ENCODE measurements around the gene PLXNA4.

Gene PLXNA4

DNA sequence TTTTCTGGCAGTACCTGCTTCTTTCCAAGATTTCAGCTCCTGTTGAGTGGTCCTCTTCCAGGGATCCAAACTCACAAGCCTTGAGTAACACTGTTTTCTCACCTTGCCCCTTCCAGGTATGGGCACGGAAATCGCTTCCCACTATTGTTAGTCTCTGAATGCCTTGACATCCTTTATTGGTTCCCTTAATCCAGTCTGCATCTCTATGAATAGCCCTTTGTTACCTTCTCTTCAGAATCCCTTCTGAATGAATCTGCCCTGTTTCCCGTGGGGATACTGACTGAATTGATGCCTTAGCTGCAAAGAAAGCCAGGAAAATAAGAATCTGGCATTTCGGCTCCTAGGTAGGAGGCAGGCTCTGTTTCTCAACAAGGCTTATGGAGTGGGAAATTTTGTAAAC is 467.7 kb downstream of the PLXNA4 start:
- TF ChIP-seq ZNF610 (tag by site-specific recombination; IDR thresholded peaks at IDR 0.05; ENCODE audit: borderline replicate concordance) (no peak), ZNF221 (tag by site-specific recombination; IDR thresholded peaks at IDR 0.05; ENCODE audit: borderline replicate concordance) (no peak), GLIS1 (tag by site-specific recombination; IDR thresholded peaks at IDR 0.05) (no peak), ZNF561 (tag by site-specific recombination; IDR thresholded peaks at IDR 0.05; ENCODE audit: borderline replicate concordance) (no peak), ZIC2 (tag by site-specific recombination; IDR thresholded peaks at IDR 0.05) (no peak)
- TF ChIP-seq, protein P1, sequence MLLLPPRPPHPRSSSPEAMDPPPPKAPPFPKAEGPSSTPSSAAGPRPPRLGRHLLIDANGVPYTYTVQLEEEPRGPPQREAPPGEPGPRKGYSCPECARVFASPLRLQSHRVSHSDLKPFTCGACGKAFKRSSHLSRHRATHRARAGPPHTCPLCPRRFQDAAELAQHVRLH (tag by site-specific recombination; IDR thresholded peaks at IDR 0.05): no peak
- TF ChIP-seq, protein P2, sequence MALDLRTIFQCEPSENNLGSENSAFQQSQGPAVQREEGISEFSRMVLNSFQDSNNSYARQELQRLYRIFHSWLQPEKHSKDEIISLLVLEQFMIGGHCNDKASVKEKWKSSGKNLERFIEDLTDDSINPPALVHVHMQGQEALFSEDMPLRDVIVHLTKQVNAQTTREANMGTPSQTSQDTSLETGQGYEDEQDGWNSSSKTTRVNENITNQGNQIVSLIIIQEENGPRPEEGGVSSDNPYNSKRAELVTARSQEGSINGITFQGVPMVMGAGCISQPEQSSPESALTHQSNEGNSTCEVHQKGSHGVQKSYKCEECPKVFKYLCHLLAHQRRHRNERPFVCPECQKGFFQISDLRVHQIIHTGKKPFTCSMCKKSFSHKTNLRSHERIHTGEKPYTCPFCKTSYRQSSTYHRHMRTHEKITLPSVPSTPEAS (tag by site-specific recombination; IDR thresholded peaks at IDR 0.05): no peak
- TF ChIP-seq, protein P3, sequence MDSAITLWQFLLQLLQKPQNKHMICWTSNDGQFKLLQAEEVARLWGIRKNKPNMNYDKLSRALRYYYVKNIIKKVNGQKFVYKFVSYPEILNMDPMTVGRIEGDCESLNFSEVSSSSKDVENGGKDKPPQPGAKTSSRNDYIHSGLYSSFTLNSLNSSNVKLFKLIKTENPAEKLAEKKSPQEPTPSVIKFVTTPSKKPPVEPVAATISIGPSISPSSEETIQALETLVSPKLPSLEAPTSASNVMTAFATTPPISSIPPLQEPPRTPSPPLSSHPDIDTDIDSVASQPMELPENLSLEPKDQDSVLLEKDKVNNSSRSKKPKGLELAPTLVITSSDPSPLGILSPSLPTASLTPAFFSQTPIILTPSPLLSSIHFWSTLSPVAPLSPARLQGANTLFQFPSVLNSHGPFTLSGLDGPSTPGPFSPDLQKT (IDR thresholded peaks at IDR 0.05; ENCODE audit: borderline replicate concordance, low read depth, low read length): no peak
- ChIA-PET POLR2A (no interaction called here), CTCF (interaction anchor here (0.6 kb wide), 1 partner anchor 348 kb away, joined by 3 read pairs; no protein-coding TSS in a partner anchor)

DNA sequence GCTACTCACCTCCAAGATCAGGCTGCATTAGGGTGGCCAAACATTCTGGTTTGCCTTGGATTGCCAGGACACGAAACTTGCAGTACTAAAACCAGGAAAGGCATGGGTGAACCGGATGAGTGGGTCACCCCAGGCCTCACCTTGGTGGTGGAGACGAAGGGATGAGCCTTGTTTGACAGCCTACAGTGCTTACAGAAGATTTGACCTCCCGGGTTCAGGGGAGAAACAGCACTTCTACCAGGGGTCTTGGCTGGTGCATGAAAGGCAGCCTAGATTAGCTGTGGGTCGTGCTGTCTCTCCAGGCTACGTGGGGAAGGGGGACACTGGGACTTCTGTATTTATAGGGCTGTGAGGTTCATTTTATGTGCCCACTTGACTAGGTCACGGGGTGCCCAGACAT is 469.8 kb downstream of the PLXNA4 start:
- Histone ChIP-seq H3K27ac (ENCODE audit: extremely low read depth, low read depth, low read length) (no peak overlapping the region), H3K4me1 (ENCODE audit: control insufficient read depth, insufficient read depth, low read length) (no peaks in the 10 kb centered on the region), H3K9me3 (ENCODE audit: control insufficient read depth, insufficient read depth, low read depth, low read length) (no peaks in the 10 kb centered on the region), H3K36me3 (ENCODE audit: control insufficient read depth in 2 of 2, insufficient read depth in 1 of 2, low read length in 2 of 2) (no peaks in the 10 kb centered on the region), H3K4me3 (ENCODE audit: low read depth, low read length) (no peak overlapping the region)
- POLR2A ChIA-PET: no interaction called here
- CTCF ChIA-PET: interaction anchor here (0.7 kb wide), 1 partner anchor 451 kb away, joined by 3 read pairs; no protein-coding TSS in a partner anchor
- TF ChIP-seq ZNF433 (tag by site-specific recombination; IDR thresholded peaks at IDR 0.05; ENCODE audit: low read depth): no peak
- TF ChIP-seq IKZF3 (tag by site-specific recombination; IDR thresholded peaks at IDR 0.05): no peak
- no peak for TF ChIP-seq ZNF624 (tag by site-specific recombination; IDR thresholded peaks at IDR 0.05)
- TF ChIP-seq ZNF660 (tag by site-specific recombination; IDR thresholded peaks at IDR 0.05): no peak
- TF ChIP-seq ZNF214 (tag by site-specific recombination; IDR thresholded peaks at IDR 0.05; ENCODE audit: borderline replicate concordance): no peak
- no peak for TF ChIP-seq GLIS2 (tag by site-specific recombination; IDR thresholded peaks at IDR 0.05)
- TF ChIP-seq ZFP69B (tag by site-specific recombination; IDR thresholded peaks at IDR 0.05): no peak
- TF ChIP-seq ZNF248 (tag by site-specific recombination; IDR thresholded peaks at IDR 0.05): no peak
- TF ChIP-seq ZBTB21 (tag by site-specific recombination; IDR thresholded peaks at IDR 0.05): no peak
- TF ChIP-seq MZF1 (tag by site-specific recombination; IDR thresholded peaks at IDR 0.05; ENCODE audit: borderline replicate concordance): no peak
- no peak for TF ChIP-seq ZNF155 (tag by site-specific recombination; IDR thresholded peaks at IDR 0.05)
- no peak for TF ChIP-seq ZNF837 (tag by site-specific recombination; IDR thresholded peaks at IDR 0.05)
- TF ChIP-seq ZNF112 (tag by site-specific recombination; IDR thresholded peaks at IDR 0.05): no peak

More for the DNA sequence above, 467.7 kb downstream of the PLXNA4 start:
- Histone ChIP-seq H3K9me3 (ENCODE audit: control insufficient read depth, insufficient read depth, low read depth, low read length) (no peaks in the 10 kb centered on the region), H3K36me3 (ENCODE audit: control insufficient read depth in 2 of 2, insufficient read depth in 1 of 2, low read length in 2 of 2) (no peaks in the 10 kb centered on the region), H3K4me3 (ENCODE audit: low read depth, low read length) (no peak overlapping the region), H3K4me1 (ENCODE audit: control insufficient read depth, insufficient read depth, low read length) (no peaks in the 10 kb centered on the region), H3K27ac (ENCODE audit: extremely low read depth, low read depth, low read length) (no peak overlapping the region)

DNA sequence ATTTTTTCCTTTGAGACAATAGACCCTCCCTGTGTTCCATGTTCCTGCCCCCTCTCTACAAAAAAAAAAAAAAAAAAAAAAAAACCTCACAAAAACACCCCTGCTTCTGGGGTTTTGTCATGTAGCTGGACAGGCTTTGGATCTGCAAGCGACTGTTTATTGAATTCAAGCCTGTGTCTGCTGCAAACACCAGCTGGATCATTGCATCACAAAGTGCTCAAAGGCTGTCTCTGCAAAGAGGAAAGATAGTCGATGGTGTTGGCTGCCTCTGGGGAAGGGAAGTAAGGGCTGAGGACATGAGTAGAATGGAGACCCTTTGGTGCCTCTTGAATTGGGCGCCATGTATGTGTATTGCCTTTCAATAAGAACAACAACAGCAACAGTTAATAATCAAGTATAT is 471.2 kb downstream of the PLXNA4 start:
- Histone ChIP-seq H3K4me1 (ENCODE audit: control insufficient read depth, insufficient read depth, low read length) (no peaks in the 10 kb centered on the region), H3K9me3 (ENCODE audit: control insufficient read depth, insufficient read depth, low read depth, low read length) (no peaks in the 10 kb centered on the region), H3K27ac (ENCODE audit: extremely low read depth, low read depth, low read length) (no peak overlapping the region), H3K36me3 (ENCODE audit: control insufficient read depth in 2 of 2, insufficient read depth in 1 of 2, low read length in 2 of 2) (no peaks in the 10 kb centered on the region), H3K4me3 (ENCODE audit: low read depth, low read length) (no peak overlapping the region)
- POLR2A ChIA-PET: no interaction called here
- CTCF ChIA-PET: interaction anchor here (0.6 to 0.9 kb wide), 2 partner anchors 29 to 245 kb away, joined by 3 to 5 read pairs; no protein-coding TSS in a partner anchor
- TF ChIP-seq ZEB2 (tag by site-specific recombination; IDR thresholded peaks at IDR 0.05) (no peak), ZNF529 (tag by site-specific recombination; IDR thresholded peaks at IDR 0.05; ENCODE audit: insufficient replicate concordance) (no peak), ZNF560 (tag by site-specific recombination; IDR thresholded peaks at IDR 0.05; ENCODE audit: borderline replicate concordance) (no peak), ZNF658 (tag by site-specific recombination; IDR thresholded peaks at IDR 0.05) (no peak), ZNF2 (tag by site-specific recombination; IDR thresholded peaks at IDR 0.05) (no peak), ZNF24 (tag by site-specific recombination; IDR thresholded peaks at IDR 0.05) (no peak)

Data from HEK293 (cell line).